Spleen (tissue), 11 donors: Measurements from ENCODE around the gene PRX. TPM values are rescaled to one million over a fixed set of nuclear protein-coding genes. Genes with fewer than 3 reads are reported as not detected.

Experiments used
- DNase-seq: peaks from one replicate; pipeline ENCODE4 v3.0.0-alpha.2; 2020
- H3K27ac ChIP-seq, 8 donors: fragments of 200-600 bp; sonication (generic) in 7 of 8; 1 replicate in 4 of 8; 2 replicates in 4 of 8; pipeline versions ENCODE4 v1.5.0 to v1.8.0; 2016 to 2021; ENCODE audit warnings: inconsistent platforms in 4 of 8, mild to moderate bottlenecking in 4 of 8, moderate library complexity in 1 of 8
- H3K27me3 ChIP-seq, 7 donors: fragments of 200-600 bp; sonication (generic) in 6 of 7; replicated peaks in 1 of 7; 1 replicate in 4 of 7; 2 replicates in 3 of 7; pipeline versions ENCODE4 v1.5.0 to v1.8.0; 2016 to 2021; ENCODE audit warnings: inconsistent platforms in 3 of 7, mild to moderate bottlenecking in 1 of 7
- H3K36me3 ChIP-seq, 6 donors: fragments of 200-600 bp; sonication (generic) in 5 of 6; 1 replicate in 4 of 6; 2 replicates in 2 of 6; pipeline versions ENCODE4 v1.5.0 to v1.8.0; 2016 to 2021; ENCODE audit warnings: inconsistent platforms in 2 of 6
- H3K4me1 ChIP-seq, 6 donors: fragments of 200-600 bp; sonication (generic) in 5 of 6; 1 replicate in 3 of 6; 2 replicates in 3 of 6; pipeline versions ENCODE4 v1.5.0 to v1.8.0; 2016 to 2021; ENCODE audit warnings: inconsistent platforms in 3 of 6
- H3K4me3 ChIP-seq, 8 donors: fragments of 200-600 bp; sonication (generic) in 7 of 8; 1 replicate in 4 of 8; 2 replicates in 4 of 8; pipeline versions ENCODE4 v1.5.0 to v1.8.0; 2016 to 2021; ENCODE audit warnings: inconsistent platforms in 4 of 8, mild to moderate bottlenecking in 4 of 8, moderate library complexity in 2 of 8
- H3K9me3 ChIP-seq, 8 donors: fragments of 200-600 bp; sonication (generic) in 7 of 8; 1 replicate in 4 of 8; 2 replicates in 4 of 8; pipeline versions ENCODE4 v1.5.0 to v1.8.0; 2016 to 2021; ENCODE audit warnings: inconsistent platforms in 4 of 8
- POLR2A ChIP-seq, 3 donors: fragments of 450-650 bp; IDR thresholded peaks; one replicate each; pipeline ENCODE4 v1.5.1; 2017; ENCODE audit warnings: antibody characterized with exemption in 3 of 3, mild to moderate bottlenecking in 1 of 3
- POLR2AphosphoS5 ChIP-seq, 3 donors: sonication (generic); formaldehyde crosslinking; IDR thresholded peaks; one replicate each; pipeline ENCODE4 v1.5.1; 2017; ENCODE audit warnings: antibody characterized with exemption in 3 of 3
- WGBS, 5 donors: extraction: QIAGEN DNeasy Blood & Tissue Kit in 3 of 5; methylation state at CpG; one replicate each; pipeline versions ENCODE4 v1.1.5 to v1.1.7; 2013 to 2018; 5-methylcytosine and 5-hydroxymethylcytosine counted together
- intact Hi-C: fragments of 100-400 bp; cut with DNase I; formaldehyde crosslinking; loops from one replicate; pipeline ENCODE4 v1.15.0; 2023; ENCODE audit warnings: low total_unique reads
- polyA plus RNA-seq, 3 donors: library from polyadenylated mRNA; stranded (reverse); fragments of 200-250 nt; gene quantifications; one replicate each; pipeline ENCODE4 v1.2.1, GENCODE V29; 2013
- total RNA-seq, 7 donors: library from RNA; depleted of rRNA in 3 of 7; stranded (reverse); fragments of >200 nt in 3 of 7; fragmentation: NEBNext Ultra II Directional in 4 of 7; extraction: Animal tissue kit (Norgen Biotek cat#: 25700) in 4 of 7; gene quantifications; one replicate each; pipeline versions ENCODE4 v1.1.0 to v1.2.1, GENCODE V29; 2016 to 2021
- TF ChIP-seq, protein P1 (sequence below), 11 experiments: fragments of 200-600 bp in 7 of 11; fragments of 450-650 bp in 4 of 11; sonication (generic) in 4 of 11; IDR thresholded peaks in 8 of 11; conservative IDR thresholded peaks in 3 of 11; 1 replicate in 7 of 11; 2 replicates in 4 of 11; pipeline versions ENCODE4 v1.4.0 to v1.8.0; 2016 to 2021; ENCODE audit warnings: antibody characterized with exemption in 11 of 11, inconsistent platforms in 4 of 11, mild to moderate bottlenecking in 1 of 11
- donor health status: healthy with polysubstance abuse.
- donor health status: DM: no; HTN: no; CAD: no; lungs with moderate emphysema.
- donor health status: DM: no; HTN: no; CAD: no.
- donor health status: Bipolar disorder and iron deficiency.
- donor health status: healthy.
- donor health status: DM: no; HTN: no; CAD: no.
- donor health status: DM: yes; HTN: yes; CAD: no.

The PRX gene
- total and polyA plus RNA-seq, 10 donors, result 0.50 to 3.4 (median 2.1) TPM

DNA sequence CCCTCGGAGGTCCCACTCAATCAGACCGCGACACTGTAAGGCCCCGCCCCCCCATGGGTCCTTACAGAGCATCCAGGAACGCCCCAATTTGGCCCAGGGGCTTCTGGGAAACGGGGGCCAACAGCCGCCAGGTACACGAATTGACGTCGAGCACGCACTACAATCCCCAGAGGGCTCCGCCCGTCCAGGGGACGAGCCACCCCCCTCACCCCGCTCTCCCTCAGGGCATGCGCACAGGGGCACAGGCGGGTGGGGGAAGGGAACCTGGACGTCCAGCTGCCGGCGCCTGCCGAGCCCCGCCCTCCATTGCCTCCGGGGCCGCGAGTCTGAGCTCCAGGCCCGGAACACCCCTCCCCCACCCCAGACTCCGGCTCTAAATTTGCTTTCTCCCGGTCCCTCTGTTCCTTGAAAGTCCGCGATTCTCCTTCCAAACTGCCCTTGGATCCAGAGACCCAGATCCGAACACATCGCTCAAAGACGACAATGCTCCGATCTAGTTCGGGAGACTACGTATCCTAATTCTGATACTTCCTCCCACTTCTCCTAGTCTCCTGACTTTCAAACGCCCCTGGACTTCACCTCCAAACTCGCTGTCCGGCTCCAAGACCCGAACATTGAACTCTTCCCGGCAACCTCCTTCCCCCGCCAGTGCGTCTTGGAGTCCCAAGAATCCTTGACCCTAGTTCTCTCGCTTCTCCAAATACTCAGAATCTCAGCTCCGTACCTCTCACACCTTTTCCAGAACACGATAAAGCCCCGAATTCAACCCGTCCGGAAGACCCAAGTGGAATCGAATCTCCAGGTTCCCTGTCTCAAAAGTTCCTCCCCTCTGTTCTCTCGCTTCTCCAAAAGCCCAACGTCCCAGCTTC is 30.2 kb upstream of the PRX start:
- TF ChIP-seq, protein P1, sequence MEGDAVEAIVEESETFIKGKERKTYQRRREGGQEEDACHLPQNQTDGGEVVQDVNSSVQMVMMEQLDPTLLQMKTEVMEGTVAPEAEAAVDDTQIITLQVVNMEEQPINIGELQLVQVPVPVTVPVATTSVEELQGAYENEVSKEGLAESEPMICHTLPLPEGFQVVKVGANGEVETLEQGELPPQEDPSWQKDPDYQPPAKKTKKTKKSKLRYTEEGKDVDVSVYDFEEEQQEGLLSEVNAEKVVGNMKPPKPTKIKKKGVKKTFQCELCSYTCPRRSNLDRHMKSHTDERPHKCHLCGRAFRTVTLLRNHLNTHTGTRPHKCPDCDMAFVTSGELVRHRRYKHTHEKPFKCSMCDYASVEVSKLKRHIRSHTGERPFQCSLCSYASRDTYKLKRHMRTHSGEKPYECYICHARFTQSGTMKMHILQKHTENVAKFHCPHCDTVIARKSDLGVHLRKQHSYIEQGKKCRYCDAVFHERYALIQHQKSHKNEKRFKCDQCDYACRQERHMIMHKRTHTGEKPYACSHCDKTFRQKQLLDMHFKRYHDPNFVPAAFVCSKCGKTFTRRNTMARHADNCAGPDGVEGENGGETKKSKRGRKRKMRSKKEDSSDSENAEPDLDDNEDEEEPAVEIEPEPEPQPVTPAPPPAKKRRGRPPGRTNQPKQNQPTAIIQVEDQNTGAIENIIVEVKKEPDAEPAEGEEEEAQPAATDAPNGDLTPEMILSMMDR (IDR thresholded peaks at IDR 0.05 in 8 of 11, conservative IDR thresholded peaks at IDR 0.05 in 3 of 11), result peak in 3 of 11 experiments; percentile 21 to 31 (median 26)
- peak; percentile 85 to 93 (median 90) for TF ChIP-seq POLR2AphosphoS5 (IDR thresholded peaks at IDR 0.05)
- TF ChIP-seq POLR2A (IDR thresholded peaks at IDR 0.05), result peak in 1 of 3 donors; percentile 10
- no peaks in the 10 kb centered on the region for H3K27me3 ChIP-seq
- WGBS, 5 donors, result 0 to 1% (median 1%) methylated on average over 40 to 52 of the region's 52 CpGs
- peak overlapping the region; percentile 73 to 95 (median 91) for H3K4me3 ChIP-seq
- H3K9me3 ChIP-seq, result no peaks in the 10 kb centered on the region
- H3K4me1 ChIP-seq, result peaks cover 17 to 50% (median 27%) of the 10 kb centered on the region in 6 donors
- peak; percentile 99 for DNase-seq
- peaks cover 0 to 50% (median 24%) of the 10 kb centered on the region in 6 donors for H3K36me3 ChIP-seq
- intact Hi-C loops, result loop anchor here (10.0 kb wide), 1 partner anchor 131 kb away; the partner anchor contains the start of gene SHKBP1
- H3K27ac ChIP-seq, result peak overlapping the region; percentile 92 to 99 (median 96)

DNA sequence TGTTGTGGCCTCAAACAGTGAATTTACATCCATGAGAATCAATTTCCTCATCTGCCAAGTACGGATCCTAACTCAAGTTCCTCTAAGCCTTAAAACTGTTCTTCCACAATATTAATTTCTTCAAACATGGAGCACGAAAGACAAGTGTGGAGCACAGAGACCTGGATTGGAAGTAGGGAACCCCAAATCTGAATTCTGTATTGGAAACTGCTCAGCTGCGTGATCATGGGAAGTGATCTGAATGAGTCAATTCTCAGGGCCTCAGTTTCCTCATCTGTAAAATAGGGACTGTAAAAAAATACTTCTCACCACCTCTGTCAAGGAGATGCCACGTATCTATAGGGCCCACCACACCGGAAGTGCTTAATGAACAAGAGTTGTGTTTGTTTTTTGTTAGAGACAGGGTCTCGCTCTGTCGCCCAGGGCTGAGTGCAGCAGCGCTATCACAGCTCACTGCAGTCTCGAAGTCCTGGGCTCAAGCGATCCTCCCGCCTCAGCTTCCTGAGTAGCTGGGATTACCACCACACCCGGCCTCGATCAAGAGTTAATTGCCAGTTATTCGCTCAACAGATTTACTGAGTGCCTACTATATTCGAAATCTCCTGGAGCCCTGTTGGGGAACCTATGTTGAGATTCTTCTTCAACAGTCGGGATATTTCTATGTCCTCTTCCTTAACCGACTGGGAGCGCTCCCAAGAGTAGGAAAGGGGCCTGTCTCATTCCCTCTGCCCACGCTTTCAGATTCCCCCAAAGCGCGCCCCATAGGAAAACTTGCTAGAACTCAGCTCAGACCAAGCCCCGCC is 29.4 kb upstream of the PRX start:
- Histone ChIP-seq H3K27ac (peak overlapping the region; percentile 92 to 99 (median 96)), H3K4me3 (peak overlapping the region; percentile 73 to 95 (median 91)), H3K27me3 (no peaks in the 10 kb centered on the region), H3K9me3 (no peaks in the 10 kb centered on the region), H3K36me3 (peaks cover 0 to 42% (median 23%) of the 10 kb centered on the region in 6 donors), H3K4me1 (peaks cover 17 to 50% (median 27%) of the 10 kb centered on the region in 6 donors)
- intact Hi-C loops, result loop anchor here (10.0 kb wide), 1 partner anchor 132 kb away; the partner anchor contains the start of gene SHKBP1
- TF ChIP-seq POLR2A (IDR thresholded peaks at IDR 0.05) (no peak), POLR2AphosphoS5 (IDR thresholded peaks at IDR 0.05) (no peak)
- TF ChIP-seq, protein P1 (IDR thresholded peaks at IDR 0.05 in 8 of 11, conservative IDR thresholded peaks at IDR 0.05 in 3 of 11), result no peak
- WGBS, 5 donors, result 16 to 20% (median 17%) methylated on average over 22 of the region's 22 CpGs
- no peak for DNase-seq

DNA sequence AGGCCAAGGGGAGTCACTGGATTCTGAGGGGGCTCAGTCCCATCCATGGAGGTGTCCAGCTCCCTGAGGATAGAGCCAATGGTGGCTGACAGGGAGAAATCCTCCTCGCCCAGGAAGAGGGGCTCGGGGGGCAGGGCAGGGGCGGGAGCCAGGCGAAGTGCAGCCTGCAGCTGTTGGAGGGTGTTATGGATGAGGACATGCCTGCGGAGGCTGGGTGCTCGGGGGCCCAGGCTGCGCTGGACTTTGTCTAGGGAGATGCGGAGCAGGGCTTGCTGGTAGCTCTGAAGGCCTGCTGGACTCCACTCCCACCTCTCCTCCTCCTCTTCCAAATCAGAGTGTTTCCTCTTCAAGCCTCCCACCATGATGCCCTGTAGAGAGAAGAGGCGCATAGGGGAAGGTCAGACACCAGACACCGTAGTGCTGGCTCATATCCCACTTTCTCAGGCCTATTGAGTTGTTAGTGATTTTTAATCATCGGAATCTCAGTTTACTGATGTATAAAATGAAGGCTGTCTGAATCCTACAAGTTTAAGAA is 28.6 kb upstream of the PRX start:
- H3K27me3 ChIP-seq, result no peaks in the 10 kb centered on the region
- intact Hi-C loops, result loop anchor here (10.0 kb wide), 1 partner anchor 133 kb away; the partner anchor contains the start of gene SHKBP1
- WGBS, 5 donors, result 80 to 92% (median 91%) methylated on average over 11 of the region's 11 CpGs
- peaks cover 0 to 34% (median 22%) of the 10 kb centered on the region in 6 donors for H3K36me3 ChIP-seq
- H3K4me1 ChIP-seq, result peaks cover 17 to 50% (median 27%) of the 10 kb centered on the region in 6 donors
- peak; percentile 84 for DNase-seq
- TF ChIP-seq, protein P1 (IDR thresholded peaks at IDR 0.05 in 8 of 11, conservative IDR thresholded peaks at IDR 0.05 in 3 of 11), result no peak
- no peak for TF ChIP-seq POLR2A (IDR thresholded peaks at IDR 0.05)
- no peak for TF ChIP-seq POLR2AphosphoS5 (IDR thresholded peaks at IDR 0.05)
- peak overlapping the region in 7 of 8 donors; percentile 92 to 99 (median 97) for H3K27ac ChIP-seq
- H3K4me3 ChIP-seq, result peak overlapping the region in 2 of 8 donors; percentile 85 to 95
- no peaks in the 10 kb centered on the region for H3K9me3 ChIP-seq
